ENCODE data around the gene PRDM13.
"Not testable (repeated sequence)": the region's sequence is repeated elsewhere in the genome, so short reads cannot be mapped to it uniquely, and the experiment has no call there.

Gene PRDM13

GRCh38 chr6:99617131-99617530 lies 10.5 kb downstream of the PRDM13 start:
- DNase-seq: no peak
- in situ Hi-C loops (cut with MboI; ENCODE audit: low pct_unique_long_range_greater_than_20kb, low sequenced_read_pairs): no loop called here

- in situ Hi-C loops (cut with MboI; ENCODE audit: low pct_unique_long_range_greater_than_20kb, low sequenced_read_pairs): no loop called here
- no peak for DNase-seq
Measured at GRCh38 chr6:99618649-99619408, 12.2 kb downstream of the PRDM13 start.

- in situ Hi-C loops (cut with MboI; ENCODE audit: low pct_unique_long_range_greater_than_20kb, low sequenced_read_pairs): no loop called here
- DNase-seq: no peak
Measured at GRCh38 chr6:99619409-99619762, 12.8 kb downstream of the PRDM13 start.

- DNase-seq: peak; percentile 66
- in situ Hi-C loops (cut with MboI; ENCODE audit: low pct_unique_long_range_greater_than_20kb, low sequenced_read_pairs): not testable (repeated sequence)
Measured at GRCh38 chr6:99622044-99622443, 15.4 kb downstream of the PRDM13 start.

- DNase-seq: no peak
- in situ Hi-C loops (cut with MboI; ENCODE audit: low pct_unique_long_range_greater_than_20kb, low sequenced_read_pairs): no loop called here
Measured at GRCh38 chr6:99629293-99629692, 22.7 kb downstream of the PRDM13 start.

- in situ Hi-C loops (cut with MboI; ENCODE audit: low pct_unique_long_range_greater_than_20kb, low sequenced_read_pairs): no loop called here
- no peak for DNase-seq
Measured at GRCh38 chr6:99637629-99638028, 31.0 kb downstream of the PRDM13 start.

- DNase-seq; in situ Hi-C loops (cut with MboI; ENCODE audit: low pct_unique_long_range_greater_than_20kb, low sequenced_read_pairs): not testable (repeated sequence)
Measured at GRCh38 chr6:99638358-99638757, 31.7 kb downstream of the PRDM13 start.

GRCh38 chr6:99641270-99641669 lies 34.6 kb downstream of the PRDM13 start:
- in situ Hi-C loops (cut with MboI; ENCODE audit: low pct_unique_long_range_greater_than_20kb, low sequenced_read_pairs): no loop called here
- DNase-seq: no peak

GRCh38 chr6:99645986-99646385 lies 39.4 kb downstream of the PRDM13 start:
- no peak for DNase-seq
- in situ Hi-C loops (cut with MboI; ENCODE audit: low pct_unique_long_range_greater_than_20kb, low sequenced_read_pairs): no loop called here

GRCh38 chr6:99650091-99650571 lies 43.5 kb downstream of the PRDM13 start:
- in situ Hi-C loops (cut with MboI; ENCODE audit: low pct_unique_long_range_greater_than_20kb, low sequenced_read_pairs); DNase-seq: not testable (repeated sequence)

- DNase-seq: no peak
- in situ Hi-C loops (cut with MboI; ENCODE audit: low pct_unique_long_range_greater_than_20kb, low sequenced_read_pairs): no loop called here
Measured at GRCh38 chr6:99660206-99660605, 53.6 kb downstream of the PRDM13 start.

- in situ Hi-C loops (cut with MboI; ENCODE audit: low pct_unique_long_range_greater_than_20kb, low sequenced_read_pairs): no loop called here
- no peak for DNase-seq
Measured at GRCh38 chr6:99661870-99662269, 55.2 kb downstream of the PRDM13 start.

- no peak for DNase-seq
- in situ Hi-C loops (cut with MboI; ENCODE audit: low pct_unique_long_range_greater_than_20kb, low sequenced_read_pairs): no loop called here
Measured at GRCh38 chr6:99662616-99663015, 56.0 kb downstream of the PRDM13 start.

Data from KBM-7 (cell line).